ENCODE measurements around the gene SLC22A23. TPM values are rescaled to one million over a fixed set of nuclear protein-coding genes. Genes with fewer than 3 reads are reported as not detected.

The SLC22A23 gene
- total RNA-seq, 2 experiments from 2014 or later = 13.4 to 13.6 TPM

- H3K27me3 Mint-ChIP-seq = no peaks in the 10 kb centered on the region
- Histone ChIP-seq H3K9me3 (ENCODE audit: control insufficient read depth in 1 of 2, insufficient read depth in 1 of 2, low read length in 2 of 2) (no peaks in the 10 kb centered on the region), H3K36me3 (ENCODE audit: insufficient read depth, low read length) (no peaks in the 10 kb centered on the region), H3K4me3 (ENCODE audit: low read length) (no peak overlapping the region), H3K4me1 (ENCODE audit: insufficient read depth, low read length) (no peaks in the 10 kb centered on the region), H3K27ac (ENCODE audit: low read depth in 1 of 2, low read length in 2 of 2) (no peak overlapping the region), H3K27me3 (ENCODE audit: control insufficient read depth in 1 of 2, insufficient read depth in 2 of 2, low read length in 2 of 2) (no peaks in the 10 kb centered on the region)
- H3K36me3 Mint-ChIP-seq (ENCODE audit: low read depth) = no peaks in the 10 kb centered on the region
- DNase-seq (no peak), ATAC-seq (ENCODE audit: poor library complexity) (no peak)
- CTCF ChIA-PET = no interaction called here
- peaks cover 9% of the 10 kb centered on the region for H3K4me1 Mint-ChIP-seq (ENCODE audit: low read depth)
- POLR2A ChIA-PET = no interaction called here
- no peak overlapping the region for H3K4me3 Mint-ChIP-seq
- no peaks in the 10 kb centered on the region for H3K9me3 Mint-ChIP-seq
- TF ChIP-seq CTCF (IDR thresholded peaks at IDR 0.05) = no peak
- H3K27ac Mint-ChIP-seq = no peak overlapping the region
- intact Hi-C loops (cut with DNase I, micrococcal nuclease) = no loop called here
Observed at GRCh38 chr6:3347826-3348225, 109.0 kb downstream of the SLC22A23 start.

- H3K4me1 Mint-ChIP-seq (ENCODE audit: low read depth) = peaks cover 9% of the 10 kb centered on the region
Observed at GRCh38 chr6:3347247-3347646, 109.6 kb downstream of the SLC22A23 start.

DNA sequence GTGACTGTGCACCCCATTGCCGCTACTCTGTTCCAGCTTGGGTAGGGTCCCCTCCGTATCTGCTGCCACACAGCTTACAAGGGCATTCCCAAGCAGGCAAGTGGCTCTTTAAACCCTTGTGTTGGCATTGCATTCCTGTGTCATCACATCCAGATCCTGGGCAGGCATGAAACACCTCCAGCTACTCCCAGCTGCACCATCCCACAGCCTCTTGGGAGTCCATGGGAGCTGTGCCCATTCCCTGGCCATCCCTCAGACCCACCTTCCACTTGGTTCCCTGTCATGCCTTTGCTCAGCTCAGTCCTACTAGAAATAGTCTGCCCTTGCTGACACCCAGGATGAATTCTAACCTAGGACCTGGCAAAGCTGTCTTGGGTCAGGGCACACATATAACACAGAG lies 110.4 kb downstream of the SLC22A23 start:
- H3K27ac Mint-ChIP-seq = no peak overlapping the region
- ChIA-PET POLR2A (no interaction called here), CTCF (no interaction called here)
- no peak overlapping the region for H3K4me3 ChIP-seq (ENCODE audit: low read length)
- H3K9me3 ChIP-seq (ENCODE audit: control insufficient read depth in 1 of 2, insufficient read depth in 1 of 2, low read length in 2 of 2) = no peaks in the 10 kb centered on the region
- H3K4me1 Mint-ChIP-seq (ENCODE audit: low read depth) = peaks cover 9% of the 10 kb centered on the region
- no peaks in the 10 kb centered on the region for H3K36me3 Mint-ChIP-seq (ENCODE audit: low read depth)
- no peaks in the 10 kb centered on the region for H3K36me3 ChIP-seq (ENCODE audit: insufficient read depth, low read length)
- H3K4me3 Mint-ChIP-seq = no peak overlapping the region
- ATAC-seq (ENCODE audit: poor library complexity) = no peak
- no peaks in the 10 kb centered on the region for H3K4me1 ChIP-seq (ENCODE audit: insufficient read depth, low read length)
- no peaks in the 10 kb centered on the region for H3K27me3 Mint-ChIP-seq
- no peak for TF ChIP-seq CTCF (IDR thresholded peaks at IDR 0.05)
- no peaks in the 10 kb centered on the region for H3K27me3 ChIP-seq (ENCODE audit: control insufficient read depth in 1 of 2, insufficient read depth in 2 of 2, low read length in 2 of 2)
- H3K9me3 Mint-ChIP-seq = no peaks in the 10 kb centered on the region
- no peak overlapping the region for H3K27ac ChIP-seq (ENCODE audit: low read depth in 1 of 2, low read length in 2 of 2)
- no peak for DNase-seq
- intact Hi-C loops (cut with DNase I, micrococcal nuclease) = no loop called here

More at GRCh38 chr6:3347247-3347646, 109.6 kb downstream of the SLC22A23 start:
- H3K9me3 ChIP-seq (ENCODE audit: control insufficient read depth in 1 of 2, insufficient read depth in 1 of 2, low read length in 2 of 2) = no peaks in the 10 kb centered on the region
- H3K9me3 Mint-ChIP-seq = no peaks in the 10 kb centered on the region
- H3K27me3 ChIP-seq (ENCODE audit: control insufficient read depth in 1 of 2, insufficient read depth in 2 of 2, low read length in 2 of 2) = no peaks in the 10 kb centered on the region
- ATAC-seq (ENCODE audit: poor library complexity) (no peak), DNase-seq (no peak)
- CTCF ChIA-PET = no interaction called here
- no peak overlapping the region for H3K27ac Mint-ChIP-seq
- H3K4me3 Mint-ChIP-seq = no peak overlapping the region
- H3K36me3 Mint-ChIP-seq (ENCODE audit: low read depth) = no peaks in the 10 kb centered on the region
- no peak overlapping the region for H3K4me3 ChIP-seq (ENCODE audit: low read length)
- intact Hi-C loops (cut with DNase I, micrococcal nuclease) = no loop called here
- POLR2A ChIA-PET = no interaction called here
- H3K27me3 Mint-ChIP-seq = no peaks in the 10 kb centered on the region
- no peak for TF ChIP-seq CTCF (IDR thresholded peaks at IDR 0.05)
- H3K27ac ChIP-seq (ENCODE audit: low read depth in 1 of 2, low read length in 2 of 2) = no peak overlapping the region
- H3K4me1 ChIP-seq (ENCODE audit: insufficient read depth, low read length) = no peaks in the 10 kb centered on the region
- no peaks in the 10 kb centered on the region for H3K36me3 ChIP-seq (ENCODE audit: insufficient read depth, low read length)
